ENCODE results near the gene NXPH3. TPM values are rescaled to one million over a fixed set of nuclear protein-coding genes. Genes with fewer than 3 reads are reported as not detected.

The NXPH3 gene
- total and polyA plus RNA-seq, 2 of the 13 experiments (the other 11 are each of a cell fraction or from before 2014, with no cell fraction given): 0.04 to 0.58 TPM

GRCh38 chr17:49575679-49576087 lies at the start of gene NXPH3 (continued):
- TF ChIP-seq RORA (CRISPR knock-in tag; IDR thresholded peaks at IDR 0.05) (no peak), ZNF564 (CRISPR knock-in tag; IDR thresholded peaks at IDR 0.05) (peak; percentile 32; the same call in 1 of the 2 replicates), HOXA3 (CRISPR knock-in tag; IDR thresholded peaks at IDR 0.05) (peak; percentile 29), MAZ (IDR thresholded peaks at IDR 0.05; ENCODE audit: borderline replicate concordance, low read depth, low read length) (no peak), MAZ (CRISPR knock-in tag; IDR thresholded peaks at IDR 0.05; ENCODE audit: low read depth) (peak; percentile 70; the same call in 1 of the 2 replicates), RAD21 (CRISPR knock-in tag; IDR thresholded peaks at IDR 0.05) (peak; percentile 88), ZNF83 (CRISPR knock-in tag; IDR thresholded peaks at IDR 0.05; ENCODE audit: borderline replicate concordance) (no peak), ZNF281 (CRISPR knock-in tag; IDR thresholded peaks at IDR 0.05; ENCODE audit: borderline replicate concordance) (no peak), KLF12 (CRISPR knock-in tag; IDR thresholded peaks at IDR 0.05; ENCODE audit: borderline replicate concordance) (peak; percentile 21; the same call in 1 of the 2 replicates), ZNF44 (CRISPR knock-in tag; IDR thresholded peaks at IDR 0.05) (no peak), PHF5A (CRISPR knock-in tag; IDR thresholded peaks at IDR 0.05; ENCODE audit: low read depth, unreplicated experiment) (no peak), ZNF724P (CRISPR knock-in tag; IDR thresholded peaks at IDR 0.05; ENCODE audit: borderline replicate concordance) (no peak), ZNF678 (CRISPR knock-in tag; IDR thresholded peaks at IDR 0.05) (no peak), ZSCAN5A (CRISPR knock-in tag; IDR thresholded peaks at IDR 0.05; ENCODE audit: borderline replicate concordance) (no peak), GATA4 (IDR thresholded peaks at IDR 0.05; ENCODE audit: borderline replicate concordance, low read depth) (no peak), ZNF766 (CRISPR knock-in tag; IDR thresholded peaks at IDR 0.05; ENCODE audit: borderline replicate concordance) (0 out of 2 replicates have a peak, but pooled peaks have one; percentile 31), ZNF274 (CRISPR knock-in tag; IDR thresholded peaks at IDR 0.05) (no peak), ZNF629 (CRISPR knock-in tag; conservative IDR thresholded peaks at IDR 0.05) (0 out of 2 replicates have a peak, but pooled peaks have one; percentile 7), TBL1XR1 (IDR thresholded peaks at IDR 0.05; ENCODE audit: borderline replicate concordance, low read length, partially characterized antibody) (no peak), GRHL1 (CRISPR knock-in tag; conservative IDR thresholded peaks at IDR 0.05) (no peak), ZKSCAN8 (CRISPR knock-in tag; IDR thresholded peaks at IDR 0.05; ENCODE audit: borderline replicate concordance) (no peak)
- TF ChIP-seq, protein P1, sequence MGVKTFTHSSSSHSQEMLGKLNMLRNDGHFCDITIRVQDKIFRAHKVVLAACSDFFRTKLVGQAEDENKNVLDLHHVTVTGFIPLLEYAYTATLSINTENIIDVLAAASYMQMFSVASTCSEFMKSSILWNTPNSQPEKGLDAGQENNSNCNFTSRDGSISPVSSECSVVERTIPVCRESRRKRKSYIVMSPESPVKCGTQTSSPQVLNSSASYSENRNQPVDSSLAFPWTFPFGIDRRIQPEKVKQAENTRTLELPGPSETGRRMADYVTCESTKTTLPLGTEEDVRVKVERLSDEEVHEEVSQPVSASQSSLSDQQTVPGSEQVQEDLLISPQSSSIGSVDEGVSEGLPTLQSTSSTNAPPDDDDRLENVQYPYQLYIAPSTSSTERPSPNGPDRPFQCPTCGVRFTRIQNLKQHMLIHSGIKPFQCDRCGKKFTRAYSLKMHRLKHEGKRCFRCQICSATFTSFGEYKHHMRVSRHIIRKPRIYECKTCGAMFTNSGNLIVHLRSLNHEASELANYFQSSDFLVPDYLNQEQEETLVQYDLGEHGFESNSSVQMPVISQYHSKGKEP (CRISPR knock-in tag; IDR thresholded peaks at IDR 0.05): no peak

Data from HepG2 (cell line).